OCI-LY7 (cell line): ENCODE results near the gene PCDHA7. TPM values are rescaled to one million over a fixed set of nuclear protein-coding genes. Genes with fewer than 3 reads are reported as not detected.

Source experiments
- BruUV-seq: library from RNA; stranded (reverse); fragments of 400-500 nt; replicated peaks from 2 replicates; lab custom pipeline; 2021; lab: Mats Ljungman, UMichigan
- CTCF ChIA-PET: fragments of 300-600 bp; sonication (Branson Sonifier 250); formaldehyde crosslinking; loops from one replicate; lab custom pipeline; 2022; ENCODE audit warnings: antibody characterized with exemption; ENCODE audit not compliant: unreplicated experiment; lab: Charles Lee
- POLR2A ChIA-PET: fragments of 300-600 bp; sonication (Branson Sonifier 250); formaldehyde crosslinking; loops from one replicate; lab custom pipeline; 2022; ENCODE audit warnings: antibody characterized with exemption; lab: Charles Lee
- DNase-seq: peaks from one replicate; pipeline ENCODE4 v3.0.0-alpha.2; 2015; ENCODE audit warnings: low spot score
- H2AFZ ChIP-seq: fragments of 200-600 bp; sonication (generic), shearing (Covaris generic); 2 replicates; pipeline ENCODE4 v1.6.1; 2014; ENCODE audit warnings: mild to moderate bottlenecking, antibody characterized with exemption, low read length, moderate library complexity
- H3K27ac ChIP-seq: fragments of 200-600 bp; sonication (generic); 2 replicates; pipeline ENCODE4 v1.5.1; 2014; ENCODE audit warnings: mixed run types, low read depth, mild to moderate bottlenecking, moderate library complexity, low read length, inconsistent platforms; ENCODE audit not compliant: poor library complexity, severe bottlenecking
- H3K36me3 ChIP-seq: fragments of 200-600 bp; sonication (generic); 2 replicates; pipeline ENCODE4 v1.6.1; 2014; ENCODE audit warnings: mild to moderate bottlenecking, antibody characterized with exemption, low read length, moderate library complexity, mixed read lengths; ENCODE audit not compliant: insufficient read depth
- H3K4me1 ChIP-seq: fragments of 200-600 bp; sonication (generic); 2 replicates; pipeline ENCODE4 v1.5.1; 2014; ENCODE audit warnings: mild to moderate bottlenecking, low read length; ENCODE audit not compliant: insufficient read depth, poor library complexity, severe bottlenecking
- H3K4me2 ChIP-seq: fragments of 200-600 bp; sonication (generic); 2 replicates; pipeline ENCODE4 v1.6.1; 2014; ENCODE audit warnings: mild to moderate bottlenecking, low read length
- H3K4me3 ChIP-seq: fragments of 200-600 bp; sonication (generic); 2 replicates; pipeline ENCODE4 v1.5.1; 2014; ENCODE audit warnings: mild to moderate bottlenecking, low read depth, low read length; ENCODE audit not compliant: poor library complexity, severe bottlenecking
- H3K79me2 ChIP-seq: fragments of 200-600 bp; sonication (generic); 2 replicates; pipeline ENCODE4 v1.6.1; 2016; ENCODE audit warnings: low read depth, mild to moderate bottlenecking, low read length, moderate library complexity, mixed read lengths; ENCODE audit not compliant: insufficient read depth
- H3K9me2 ChIP-seq: fragments of 200-600 bp; sonication (generic); 2 replicates; pipeline ENCODE4 v1.6.1; 2016; ENCODE audit warnings: mild to moderate bottlenecking, low read length, mixed read lengths; ENCODE audit not compliant: insufficient read depth
- H3K9me3 ChIP-seq: fragments of 200-600 bp; sonication (generic); 2 replicates; pipeline ENCODE4 v1.6.1; 2014; ENCODE audit warnings: mild to moderate bottlenecking, mixed run types, low read length, mixed read lengths
- H4K20me1 ChIP-seq: fragments of 200-600 bp; sonication (generic); 2 replicates; pipeline ENCODE4 v1.6.1; 2014; ENCODE audit warnings: mild to moderate bottlenecking, antibody characterized with exemption, low read length, moderate library complexity, mixed read lengths; ENCODE audit not compliant: insufficient read depth
- EZH2phosphoT487 ChIP-seq: fragments of 200-600 bp; sonication (generic); IDR thresholded peaks from 2 replicates; pipeline ENCODE4 v1.6.1; 2018; ENCODE audit warnings: low read depth, borderline replicate concordance, mild to moderate bottlenecking, mixed run types, antibody characterized with exemption, low read length, moderate library complexity, mixed read lengths
- intact Hi-C: fragments of 100-400 bp; cut with micrococcal nuclease; formaldehyde crosslinking; loops from one replicate; pipeline ENCODE4 v1.10.0; 2022; ENCODE audit not compliant: unreplicated experiment
- total RNA-seq, 2 experiments: library from RNA; depleted of rRNA in 1 of 2; stranded (reverse); fragments of >200 nt in 1 of 2; shearing (Covaris generic) in 1 of 2; gene quantifications; 2 replicates each; pipeline ENCODE4 v1.2.3, GENCODE V29; 2014 to 2022
- TF ChIP-seq, protein P1 (sequence below): fragments of 200-600 bp; sonication (generic); conservative IDR thresholded peaks from 2 replicates; pipeline ENCODE4 v1.5.1; 2014; ENCODE audit warnings: mild to moderate bottlenecking, antibody characterized with exemption, low read length, moderate library complexity, mixed read lengths

Gene PCDHA7
- total RNA-seq, 2 experiments from 2014 or later: not detected

DNA sequence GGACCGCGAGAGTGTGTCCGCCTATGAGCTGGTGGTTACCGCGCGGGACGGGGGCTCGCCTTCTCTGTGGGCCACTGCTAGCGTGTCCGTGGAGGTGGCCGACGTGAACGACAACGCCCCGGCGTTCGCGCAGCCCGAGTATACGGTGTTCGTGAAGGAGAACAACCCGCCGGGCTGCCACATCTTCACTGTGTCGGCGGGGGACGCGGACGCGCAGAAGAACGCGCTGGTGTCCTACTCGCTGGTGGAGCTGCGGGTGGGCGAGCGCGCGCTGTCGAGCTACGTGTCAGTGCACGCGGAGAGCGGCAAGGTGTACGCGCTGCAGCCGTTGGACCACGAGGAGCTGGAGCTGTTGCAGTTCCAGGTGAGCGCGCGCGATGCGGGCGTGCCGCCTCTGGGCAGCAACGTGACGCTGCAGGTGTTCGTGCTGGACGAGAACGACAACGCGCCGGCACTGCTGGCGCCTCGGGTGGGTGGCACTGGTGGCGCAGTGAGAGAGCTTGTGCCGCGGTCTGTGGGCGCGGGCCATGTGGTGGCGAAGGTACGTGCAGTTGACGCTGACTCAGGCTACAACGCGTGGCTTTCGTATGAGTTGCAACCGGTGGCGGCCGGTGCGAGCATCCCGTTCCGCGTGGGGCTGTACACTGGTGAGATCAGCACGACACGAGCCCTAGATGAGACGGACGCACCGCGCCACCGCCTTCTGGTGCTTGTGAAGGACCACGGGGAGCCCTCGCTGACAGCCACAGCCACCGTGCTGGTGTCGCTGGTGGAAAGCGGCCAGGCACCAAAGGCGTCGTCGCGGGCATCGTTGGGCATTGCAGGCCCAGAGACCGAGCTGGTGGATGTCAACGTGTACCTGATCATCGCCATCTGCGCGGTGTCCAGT, 1.8 kb downstream of the PCDHA7 start:
- no peak overlapping the region for H3K4me2 ChIP-seq
- H3K36me3 ChIP-seq: no peaks in the 10 kb centered on the region
- H3K4me1 ChIP-seq: no peaks in the 10 kb centered on the region
- TF ChIP-seq, protein P1, sequence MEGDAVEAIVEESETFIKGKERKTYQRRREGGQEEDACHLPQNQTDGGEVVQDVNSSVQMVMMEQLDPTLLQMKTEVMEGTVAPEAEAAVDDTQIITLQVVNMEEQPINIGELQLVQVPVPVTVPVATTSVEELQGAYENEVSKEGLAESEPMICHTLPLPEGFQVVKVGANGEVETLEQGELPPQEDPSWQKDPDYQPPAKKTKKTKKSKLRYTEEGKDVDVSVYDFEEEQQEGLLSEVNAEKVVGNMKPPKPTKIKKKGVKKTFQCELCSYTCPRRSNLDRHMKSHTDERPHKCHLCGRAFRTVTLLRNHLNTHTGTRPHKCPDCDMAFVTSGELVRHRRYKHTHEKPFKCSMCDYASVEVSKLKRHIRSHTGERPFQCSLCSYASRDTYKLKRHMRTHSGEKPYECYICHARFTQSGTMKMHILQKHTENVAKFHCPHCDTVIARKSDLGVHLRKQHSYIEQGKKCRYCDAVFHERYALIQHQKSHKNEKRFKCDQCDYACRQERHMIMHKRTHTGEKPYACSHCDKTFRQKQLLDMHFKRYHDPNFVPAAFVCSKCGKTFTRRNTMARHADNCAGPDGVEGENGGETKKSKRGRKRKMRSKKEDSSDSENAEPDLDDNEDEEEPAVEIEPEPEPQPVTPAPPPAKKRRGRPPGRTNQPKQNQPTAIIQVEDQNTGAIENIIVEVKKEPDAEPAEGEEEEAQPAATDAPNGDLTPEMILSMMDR: no peak
- TF ChIP-seq EZH2phosphoT487: no peak
- CTCF ChIA-PET: no interaction called here
- intact Hi-C loops: no loop called here
- H3K27ac ChIP-seq: no peak overlapping the region
- no peak for DNase-seq
- no peaks in the 10 kb centered on the region for H4K20me1 ChIP-seq
- H2AFZ ChIP-seq: no peak overlapping the region
- H3K9me3 ChIP-seq: no peaks in the 10 kb centered on the region
- no TSS peak for BruUV-seq
- no peaks in the 10 kb centered on the region for H3K9me2 ChIP-seq
- H3K4me3 ChIP-seq: no peak overlapping the region
- POLR2A ChIA-PET: no interaction called here
- no peaks in the 10 kb centered on the region for H3K79me2 ChIP-seq

DNA sequence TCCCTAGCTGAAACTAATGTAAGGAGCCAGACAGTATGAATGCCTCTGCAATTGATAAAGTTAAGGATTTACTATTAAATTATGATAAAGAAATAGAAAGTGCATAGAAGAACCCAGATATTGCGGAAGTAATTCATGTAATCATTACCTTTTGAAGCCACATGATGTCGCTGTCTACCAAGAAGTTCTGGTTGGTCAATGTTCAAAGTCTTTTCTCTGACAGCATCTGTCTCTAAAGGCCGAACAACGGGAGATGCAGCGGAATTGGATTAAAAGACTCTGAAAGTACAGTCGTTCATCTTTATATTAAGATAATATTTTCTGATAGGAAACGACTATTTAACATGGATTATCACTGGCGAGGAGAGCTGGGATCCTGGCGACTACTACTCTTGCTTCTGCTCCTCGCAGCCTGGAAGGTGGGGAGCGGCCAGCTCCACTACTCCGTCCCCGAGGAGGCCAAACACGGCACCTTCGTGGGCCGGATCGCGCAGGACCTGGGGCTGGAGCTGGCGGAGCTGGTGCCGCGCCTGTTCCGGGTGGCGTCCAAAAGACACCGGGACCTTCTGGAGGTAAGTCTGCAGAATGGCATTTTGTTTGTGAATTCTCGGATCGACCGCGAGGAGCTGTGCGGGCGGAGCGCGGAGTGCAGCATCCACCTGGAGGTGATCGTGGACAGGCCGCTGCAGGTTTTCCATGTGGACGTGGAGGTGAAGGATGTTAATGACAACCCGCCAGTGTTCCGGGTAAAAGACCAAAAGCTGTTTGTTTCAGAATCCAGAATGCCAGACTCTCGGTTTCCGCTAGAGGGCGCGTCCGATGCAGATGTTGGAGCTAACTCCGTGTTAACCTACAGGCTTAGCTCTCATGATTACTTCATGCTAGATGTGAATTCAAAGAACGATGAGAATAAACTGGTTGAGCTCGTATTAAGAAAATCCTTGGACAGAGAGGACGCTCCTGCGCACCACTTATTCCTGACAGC, 7.2 kb downstream of the PCDHA7 start, which contains the start of gene PCDHA8:
PCDHA8 (plus strand) TSS at position 210 of the 985 bp plus-strand sequence; CDS start at position 345, 135 bp downstream.
- H3K4me3 ChIP-seq: no peak within 1 kb of the TSS
- CTCF ChIA-PET: no interaction called here
- peak; percentile 35 for DNase-seq
- H3K36me3 ChIP-seq: no peaks in the 10 kb centered on the region
- no peak within 1 kb of the TSS for H3K27ac ChIP-seq
- H3K4me2 ChIP-seq: no peak within 1 kb of the TSS
- TF ChIP-seq, protein P1: peak; percentile 77
- TF ChIP-seq EZH2phosphoT487: no peak
- BruUV-seq: no TSS peak
- no peak within 1 kb of the TSS for H2AFZ ChIP-seq
- no peaks in the 10 kb centered on the region for H3K9me3 ChIP-seq
- H4K20me1 ChIP-seq: no peaks in the 10 kb centered on the region
- no peaks in the 10 kb centered on the region for H3K4me1 ChIP-seq
- intact Hi-C loops: loop anchor here (1.0 kb wide), 1 partner anchor 200 kb away; no protein-coding TSS in a partner anchor
- no peaks in the 10 kb centered on the region for H3K79me2 ChIP-seq
- POLR2A ChIA-PET: no interaction called here
- no peaks in the 10 kb centered on the region for H3K9me2 ChIP-seq
